Epithelial cell of prostate (primary cell): ENCODE measurements around the gene ZNF575.

Source experiments
- DNase-seq: peaks from one replicate; pipeline ENCODE4 v3.0.0-alpha.2; 2011; ENCODE audit warnings: low read depth, low spot score
- H3K27ac ChIP-seq: fragments of 450-650 bp; 2 replicates; pipeline ENCODE4 v1.5.1; 2017; ENCODE audit warnings: mild to moderate bottlenecking

The ZNF575 gene

GRCh38 chr19:43564800-43565199, 31.8 kb downstream of the ZNF575 start:
- no peak for DNase-seq
- no peak overlapping the region for H3K27ac ChIP-seq

- DNase-seq = no peak
- no peak overlapping the region for H3K27ac ChIP-seq
Observed at GRCh38 chr19:43569657-43570056, 36.7 kb downstream of the ZNF575 start.

GRCh38 chr19:43570174-43570791, 37.3 kb downstream of the ZNF575 start:
- H3K27ac ChIP-seq = no peak overlapping the region
- peak; percentile 51 for DNase-seq

- no peak for DNase-seq
- H3K27ac ChIP-seq = no peak overlapping the region
Observed at GRCh38 chr19:43572171-43572588, 39.2 kb downstream of the ZNF575 start.

- H3K27ac ChIP-seq = peak overlapping the region; percentile 53
- peak; percentile 14 for DNase-seq
Observed at GRCh38 chr19:43574424-43575155, 41.6 kb downstream of the ZNF575 start.

- H3K27ac ChIP-seq = peak within 1 kb of the TSS; percentile 53
Observed at GRCh38 chr19:43575156-43575950, 42.4 kb downstream of the ZNF575 start, which contains the start of the genes PINLYP and XRCC1. PINLYP (plus strand) TSS chr19:43575801; CDS start chr19:43577192, 1,391 bp downstream. XRCC1 (minus strand) TSS chr19:43575527; CDS start chr19:43575458, 69 bp downstream.

GRCh38 chr19:43575955-43576878, 43.2 kb downstream of the ZNF575 start:
- peak overlapping the region; percentile 3 for H3K27ac ChIP-seq
- no peak for DNase-seq

More at GRCh38 chr19:43575156-43575950, 42.4 kb downstream of the ZNF575 start, which contains the start of the genes PINLYP and XRCC1:
- peak; percentile 91 for DNase-seq

- no peak overlapping the region for H3K27ac ChIP-seq
- no peak for DNase-seq
Observed at GRCh38 chr19:43578787-43579186, 45.8 kb downstream of the ZNF575 start.

- no peak overlapping the region for H3K27ac ChIP-seq
- no peak for DNase-seq
Observed at GRCh38 chr19:43581467-43581866, 48.5 kb downstream of the ZNF575 start.

- H3K27ac ChIP-seq = no peak overlapping the region
- no peak for DNase-seq
Observed at GRCh38 chr19:43582495-43582894, 49.5 kb downstream of the ZNF575 start.

GRCh38 chr19:43584484-43584883, 51.5 kb downstream of the ZNF575 start:
- no peak for DNase-seq
- no peak overlapping the region for H3K27ac ChIP-seq
